GM20000 (cell line): ENCODE results near the gene FOXQ1.

Experiments used
- DNase-seq: peaks from one replicate; pipeline ENCODE4 v3.0.0; 2012; ENCODE audit warnings: low spot score
- TF ChIP-seq, protein P1 (sequence below): IDR thresholded peaks from 2 replicates; pipeline ENCODE4 v1.5.1; 2012; ENCODE audit warnings: mild to moderate bottlenecking, control low read depth; ENCODE audit errors: extremely low read depth, missing control alignments

Gene FOXQ1

DNA sequence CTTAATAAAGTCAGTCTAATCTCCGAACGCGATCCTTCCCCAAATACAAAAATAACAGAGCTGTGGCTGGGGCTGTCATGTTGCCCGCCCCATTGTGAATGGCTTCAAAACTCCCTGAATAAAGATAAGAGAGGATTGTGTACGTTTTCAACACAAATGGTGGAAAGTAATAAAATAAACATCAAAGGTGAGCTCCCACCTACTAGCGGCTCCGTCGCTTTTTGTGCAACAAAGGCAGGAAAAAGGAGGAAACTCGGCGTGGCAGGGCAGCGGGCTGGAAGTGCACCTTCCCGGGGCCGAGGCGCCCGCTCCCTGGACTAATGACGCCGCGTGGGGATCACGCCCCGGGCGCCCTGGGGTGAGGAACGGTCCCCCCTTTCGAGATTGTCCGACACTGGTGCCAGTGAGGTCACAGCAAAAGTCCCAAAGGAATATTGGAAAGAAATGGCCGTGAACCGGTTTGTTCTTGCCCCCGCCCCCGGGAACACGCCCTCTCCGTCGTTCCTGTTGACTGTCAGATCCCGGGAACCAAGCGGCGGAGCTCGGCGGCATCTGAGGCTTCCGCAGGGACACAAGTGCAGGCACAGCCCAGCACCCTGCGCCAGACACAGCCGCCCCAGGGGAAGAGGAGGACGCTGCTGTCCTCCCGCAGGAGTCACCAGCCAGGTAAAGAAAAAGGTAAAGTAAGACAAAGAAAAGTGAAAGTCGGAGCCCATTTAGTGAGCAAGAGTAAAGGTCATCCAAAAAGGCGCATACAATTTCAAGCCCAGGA is 1.1 kb upstream of the FOXQ1 start:
- TF ChIP-seq, protein P1, sequence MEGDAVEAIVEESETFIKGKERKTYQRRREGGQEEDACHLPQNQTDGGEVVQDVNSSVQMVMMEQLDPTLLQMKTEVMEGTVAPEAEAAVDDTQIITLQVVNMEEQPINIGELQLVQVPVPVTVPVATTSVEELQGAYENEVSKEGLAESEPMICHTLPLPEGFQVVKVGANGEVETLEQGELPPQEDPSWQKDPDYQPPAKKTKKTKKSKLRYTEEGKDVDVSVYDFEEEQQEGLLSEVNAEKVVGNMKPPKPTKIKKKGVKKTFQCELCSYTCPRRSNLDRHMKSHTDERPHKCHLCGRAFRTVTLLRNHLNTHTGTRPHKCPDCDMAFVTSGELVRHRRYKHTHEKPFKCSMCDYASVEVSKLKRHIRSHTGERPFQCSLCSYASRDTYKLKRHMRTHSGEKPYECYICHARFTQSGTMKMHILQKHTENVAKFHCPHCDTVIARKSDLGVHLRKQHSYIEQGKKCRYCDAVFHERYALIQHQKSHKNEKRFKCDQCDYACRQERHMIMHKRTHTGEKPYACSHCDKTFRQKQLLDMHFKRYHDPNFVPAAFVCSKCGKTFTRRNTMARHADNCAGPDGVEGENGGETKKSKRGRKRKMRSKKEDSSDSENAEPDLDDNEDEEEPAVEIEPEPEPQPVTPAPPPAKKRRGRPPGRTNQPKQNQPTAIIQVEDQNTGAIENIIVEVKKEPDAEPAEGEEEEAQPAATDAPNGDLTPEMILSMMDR, result no peak
- DNase-seq, result no peak

DNA sequence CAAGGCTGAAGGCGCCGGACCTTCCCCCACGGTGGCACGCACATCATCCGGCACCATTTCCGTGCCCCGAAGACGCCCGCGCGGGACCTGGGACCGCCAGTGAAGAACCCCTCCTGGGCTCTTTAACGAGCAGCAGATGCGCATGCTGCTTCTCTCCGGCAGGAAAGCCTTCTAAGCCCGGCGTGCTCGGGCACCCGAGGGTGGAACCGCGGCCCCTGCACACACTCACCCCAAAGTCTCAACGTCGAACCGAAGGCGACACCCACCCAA is 240 bp downstream of the FOXQ1 start:
- peak; percentile 46 for DNase-seq
- TF ChIP-seq, protein P1, result no peak

DNA sequence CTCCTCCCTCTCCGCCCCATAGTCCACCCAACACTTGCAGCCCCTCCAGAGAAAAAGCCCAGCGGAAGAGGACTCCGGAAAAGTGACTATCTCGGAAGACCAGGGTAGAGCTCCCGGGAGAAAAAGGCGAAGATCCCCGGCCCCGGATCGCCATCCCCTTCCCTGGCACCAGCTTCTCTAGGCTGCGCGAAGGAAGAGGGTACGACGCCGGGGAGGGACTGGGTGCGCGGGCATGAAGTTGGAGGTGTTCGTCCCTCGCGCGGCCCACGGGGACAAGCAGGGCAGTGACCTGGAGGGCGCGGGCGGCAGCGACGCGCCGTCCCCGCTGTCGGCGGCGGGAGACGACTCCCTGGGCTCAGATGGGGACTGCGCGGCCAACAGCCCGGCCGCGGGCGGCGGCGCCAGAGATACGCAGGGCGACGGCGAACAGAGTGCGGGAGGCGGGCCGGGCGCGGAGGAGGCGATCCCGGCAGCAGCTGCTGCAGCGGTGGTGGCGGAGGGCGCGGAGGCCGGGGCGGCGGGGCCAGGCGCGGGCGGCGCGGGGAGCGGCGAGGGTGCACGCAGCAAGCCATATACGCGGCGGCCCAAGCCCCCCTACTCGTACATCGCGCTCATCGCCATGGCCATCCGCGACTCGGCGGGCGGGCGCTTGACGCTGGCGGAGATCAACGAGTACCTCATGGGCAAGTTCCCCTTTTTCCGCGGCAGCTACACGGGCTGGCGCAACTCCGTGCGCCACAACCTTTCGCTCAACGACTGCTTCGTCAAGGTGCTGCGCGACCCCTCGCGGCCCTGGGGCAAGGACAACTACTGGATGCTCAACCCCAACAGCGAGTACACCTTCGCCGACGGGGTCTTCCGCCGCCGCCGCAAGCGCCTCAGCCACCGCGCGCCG is 822 bp downstream of the FOXQ1 start:
- TF ChIP-seq, protein P1, result no peak
- peak; percentile 70 for DNase-seq

DNA sequence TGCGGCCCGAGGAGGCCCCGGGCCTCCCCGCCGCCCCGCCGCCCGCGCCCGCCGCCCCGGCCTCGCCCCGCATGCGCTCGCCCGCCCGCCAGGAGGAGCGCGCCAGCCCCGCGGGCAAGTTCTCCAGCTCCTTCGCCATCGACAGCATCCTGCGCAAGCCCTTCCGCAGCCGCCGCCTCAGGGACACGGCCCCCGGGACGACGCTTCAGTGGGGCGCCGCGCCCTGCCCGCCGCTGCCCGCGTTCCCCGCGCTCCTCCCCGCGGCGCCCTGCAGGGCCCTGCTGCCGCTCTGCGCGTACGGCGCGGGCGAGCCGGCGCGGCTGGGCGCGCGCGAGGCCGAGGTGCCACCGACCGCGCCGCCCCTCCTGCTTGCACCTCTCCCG is 1.5 kb downstream of the FOXQ1 start:
- peak; percentile 48 for DNase-seq
- TF ChIP-seq, protein P1, result no peak

DNA sequence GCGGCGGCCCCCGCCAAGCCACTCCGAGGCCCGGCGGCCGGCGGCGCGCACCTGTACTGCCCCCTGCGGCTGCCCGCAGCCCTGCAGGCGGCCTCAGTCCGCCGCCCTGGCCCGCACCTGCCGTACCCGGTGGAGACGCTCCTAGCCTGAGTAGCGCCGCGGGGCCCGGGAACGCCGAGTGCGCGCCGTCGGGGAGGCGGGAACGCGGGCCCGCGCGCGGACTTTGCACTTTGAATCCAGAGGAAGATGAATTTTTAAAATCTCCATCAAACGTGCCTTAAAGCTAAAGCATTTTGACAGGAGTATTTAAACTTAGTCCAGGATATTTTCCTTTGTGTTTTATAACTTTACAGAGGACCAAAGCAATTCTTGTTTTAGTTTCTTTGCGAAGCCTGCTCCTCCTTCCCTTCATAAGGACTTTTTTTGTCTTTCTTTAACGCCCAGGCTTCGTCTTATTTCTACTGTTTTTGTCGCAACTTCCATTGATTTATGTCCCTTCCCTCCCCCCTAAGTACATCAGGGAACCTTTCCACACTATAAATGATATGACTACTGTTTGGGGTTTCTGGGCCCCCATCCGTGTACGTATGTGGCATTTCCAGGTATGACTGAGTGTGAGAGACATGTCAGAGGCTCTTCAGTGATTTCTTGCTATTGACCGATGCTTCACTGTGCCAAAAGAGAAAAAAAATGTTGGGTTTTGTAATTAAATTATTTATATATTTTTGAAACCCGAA is 2.0 kb downstream of the FOXQ1 start:
- peak; percentile 66 for DNase-seq
- TF ChIP-seq, protein P1, result no peak

DNA sequence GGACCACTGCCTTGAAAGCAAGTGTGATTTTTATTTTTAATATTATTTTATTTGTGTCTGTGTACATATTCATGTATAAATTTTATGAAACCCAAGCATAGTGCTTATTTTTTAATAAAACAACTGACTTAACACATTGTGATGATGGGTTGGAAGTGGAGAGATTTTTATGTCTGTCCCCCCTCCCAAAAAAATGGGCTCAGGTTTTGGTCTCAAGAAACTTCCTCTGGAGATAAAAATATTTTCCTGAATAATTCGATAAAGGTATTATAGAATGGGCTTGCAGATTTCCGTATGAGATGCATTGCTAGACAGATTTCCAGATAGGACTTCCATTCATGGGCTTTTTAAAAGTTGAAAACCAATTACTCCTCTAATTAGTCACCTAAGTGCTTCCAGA is 2.7 kb downstream of the FOXQ1 start:
- TF ChIP-seq, protein P1, result no peak
- no peak for DNase-seq

DNA sequence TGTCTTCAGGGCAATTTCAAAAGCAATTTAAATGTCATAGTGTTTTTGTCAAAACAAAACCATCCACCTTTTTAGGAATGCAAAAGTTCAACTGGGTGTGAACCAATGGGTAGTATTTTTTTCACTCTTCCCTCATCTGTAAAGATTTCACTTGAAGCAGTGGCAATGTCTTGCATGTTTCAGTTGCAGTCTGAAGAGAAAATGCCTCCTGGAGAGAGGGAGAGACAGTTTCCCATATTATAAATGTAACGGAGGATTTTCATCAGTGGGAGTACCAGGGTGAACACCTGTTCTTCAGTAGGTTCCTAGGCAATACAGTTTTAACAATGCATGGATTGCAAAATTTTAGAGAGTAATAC is 3.3 kb downstream of the FOXQ1 start:
- DNase-seq, result peak; percentile 29
- TF ChIP-seq, protein P1, result no peak
